Neural cell (in vitro differentiated cells): ENCODE measurements around the gene EPB42. TPM values are rescaled to one million over a fixed set of nuclear protein-coding genes. Genes with fewer than 3 reads are reported as not detected.
A peak's percentile ranks its signal among the peaks of the same experiment; 100 is the strongest.
"Not testable (repeated sequence)": the region's sequence is repeated elsewhere in the genome, so short reads cannot be mapped to it uniquely, and the experiment has no call there.

ENCODE experiments used
- H2AFZ ChIP-seq: fragments of 200-600, 300-800 bp; sonication (generic), shearing (Covaris generic); 2 replicates; pipeline ENCODE4 v1.6.0; 2014; ENCODE audit warnings: low read depth, mild to moderate bottlenecking, antibody characterized with exemption, low read length, moderate library complexity
- H3F3A ChIP-seq: fragments of 200-600 bp; shearing (Covaris generic); 2 replicates; pipeline ENCODE4 v1.6.1; 2016; ENCODE audit warnings: mild to moderate bottlenecking, moderate library complexity, mixed read lengths, antibody characterized with exemption, low read length; ENCODE audit not compliant: insufficient read depth, poor library complexity, severe bottlenecking
- H3K27ac ChIP-seq: fragments of 200-600, 300-800 bp; sonication (generic), shearing (Covaris generic); 2 replicates; pipeline ENCODE4 v1.5.1; 2014; ENCODE audit warnings: mild to moderate bottlenecking, low read length, moderate library complexity
- H3K27me3 ChIP-seq: fragments of 300-800, 200-600 bp; sonication (generic), shearing (Covaris generic); 2 replicates; pipeline ENCODE4 v1.6.0; 2014; ENCODE audit warnings: mild to moderate bottlenecking, low read depth, low read length, moderate library complexity; ENCODE audit not compliant: insufficient read depth
- H3K36me3 ChIP-seq: fragments of 300-800, 200-600 bp; sonication (generic), shearing (Covaris generic); 2 replicates; pipeline ENCODE4 v1.5.1; 2014; ENCODE audit warnings: mild to moderate bottlenecking, antibody characterized with exemption, low read length, moderate library complexity; ENCODE audit not compliant: insufficient read depth
- H3K4me2 ChIP-seq: fragments of 300-800, 200-600 bp; sonication (generic), shearing (Covaris generic); 2 replicates; pipeline ENCODE4 v1.6.0; 2014; ENCODE audit warnings: mild to moderate bottlenecking, low read length
- H3K4me3 ChIP-seq: fragments of 300-800, 200-600 bp; sonication (generic), shearing (Covaris generic); 2 replicates; pipeline ENCODE4 v1.5.1; 2014; ENCODE audit warnings: mild to moderate bottlenecking, low read length, moderate library complexity
- H3K79me2 ChIP-seq: fragments of 200-600 bp; shearing (Covaris generic); replicated peaks from 2 replicates; pipeline ENCODE4 v1.6.0; 2014; ENCODE audit warnings: mild to moderate bottlenecking, low read length, moderate library complexity; ENCODE audit not compliant: insufficient read depth
- H3K9ac ChIP-seq: fragments of 300-800, 200-600 bp; sonication (generic), shearing (Covaris generic); 2 replicates; pipeline ENCODE4 v1.6.1; 2016; ENCODE audit warnings: mild to moderate bottlenecking, low read length, mixed read lengths
- H3K9me2 ChIP-seq: fragments of 200-600 bp; shearing (Covaris generic); 2 replicates; pipeline ENCODE4 v1.6.1; 2016; ENCODE audit warnings: mild to moderate bottlenecking, low read length, mixed read lengths; ENCODE audit not compliant: insufficient read depth
- H3K9me3 ChIP-seq: fragments of 200-600, 300-800 bp; sonication (generic), shearing (Covaris generic); 2 replicates; pipeline ENCODE4 v1.6.1; 2016; ENCODE audit warnings: mild to moderate bottlenecking, mixed run types, low read length, moderate library complexity, mixed read lengths
- H4K20me1 ChIP-seq: fragments of 200-600 bp; shearing (Covaris generic); 2 replicates; pipeline ENCODE4 v1.6.1; 2016; ENCODE audit warnings: mild to moderate bottlenecking, mixed run types; ENCODE audit not compliant: insufficient read depth
- CTCF ChIP-seq: fragments of 450-650 bp; IDR thresholded peaks from 2 replicates; pipeline ENCODE4 v1.5.1; 2014; ENCODE audit warnings: antibody characterized with exemption, mild to moderate bottlenecking, moderate library complexity; ENCODE audit not compliant: poor library complexity, severe bottlenecking
- MXI1 ChIP-seq: fragments of 450-650 bp; conservative IDR thresholded peaks from 2 replicates; pipeline ENCODE4 v1.6.1; 2014; ENCODE audit warnings: antibody characterized with exemption, mild to moderate bottlenecking; ENCODE audit not compliant: poor library complexity, severe bottlenecking
- POLR2AphosphoS5 ChIP-seq: IDR thresholded peaks from 2 replicates; pipeline ENCODE4 v1.6.1; 2012
- RAD21 ChIP-seq: fragments of 450-650 bp; conservative IDR thresholded peaks from 2 replicates; pipeline ENCODE4 v1.6.1; 2014; ENCODE audit warnings: antibody characterized with exemption, mild to moderate bottlenecking, moderate library complexity
- REST ChIP-seq: IDR thresholded peaks from 2 replicates; pipeline ENCODE4 v1.6.1; 2012; ENCODE audit warnings: borderline replicate concordance
- TAF1 ChIP-seq: IDR thresholded peaks from 2 replicates; pipeline ENCODE4 v1.6.1; 2012; ENCODE audit warnings: low read depth
- polyA plus RNA-seq: library from polyadenylated mRNA; depleted of rRNA; stranded (reverse); fragments of >200 nt; gene quantifications from 2 replicates; pipeline ENCODE4 v1.2.3, GENCODE V29; 2014

EPB42 gene
- polyA plus RNA-seq, 1 donor from 2014 or later: not detected

- H3K36me3 ChIP-seq: no peaks in the 10 kb centered on the region
- no peak overlapping the region for H3K27ac ChIP-seq
- no peak overlapping the region for H3K4me2 ChIP-seq
- H3K9me2 ChIP-seq: no peaks in the 10 kb centered on the region
- H3K79me2 ChIP-seq: no peaks in the 10 kb centered on the region
- H3K9ac ChIP-seq: no peak overlapping the region
- no peaks in the 10 kb centered on the region for H4K20me1 ChIP-seq
- no peak overlapping the region for H3K4me3 ChIP-seq
- H3F3A ChIP-seq: no peaks in the 10 kb centered on the region
- no peaks in the 10 kb centered on the region for H3K27me3 ChIP-seq
- H3K9me3 ChIP-seq: no peaks in the 10 kb centered on the region
- TF ChIP-seq CTCF (peak; percentile 43), RAD21 (no peak)
- H2AFZ ChIP-seq: no peak overlapping the region
Observed at GRCh38 chr15:43204016-43204901, 16.6 kb downstream of the EPB42 start.

GRCh38 chr15:43199945-43200488 is 20.8 kb downstream of the EPB42 start:
- Histone ChIP-seq H3K27me3 (no peaks in the 10 kb centered on the region), H2AFZ (no peak overlapping the region), H3K9ac (no peak overlapping the region), H4K20me1 (no peaks in the 10 kb centered on the region), H3K4me2 (no peak overlapping the region), H3K9me2 (no peaks in the 10 kb centered on the region), H3K27ac (no peak overlapping the region), H3K4me3 (no peak overlapping the region), H3K36me3 (no peaks in the 10 kb centered on the region), H3K79me2 (no peaks in the 10 kb centered on the region), H3K9me3 (no peaks in the 10 kb centered on the region), H3F3A (no peaks in the 10 kb centered on the region)
- TF ChIP-seq REST (no peak), MXI1 (no peak), TAF1 (no peak), POLR2AphosphoS5 (no peak)

- Histone ChIP-seq H2AFZ (no peak overlapping the region), H3K9me3 (no peaks in the 10 kb centered on the region), H3K27me3 (no peaks in the 10 kb centered on the region), H3K9ac (no peak overlapping the region), H3K4me2 (no peak overlapping the region), H3F3A (no peaks in the 10 kb centered on the region), H3K27ac (no peak overlapping the region), H4K20me1 (no peaks in the 10 kb centered on the region), H3K79me2 (no peaks in the 10 kb centered on the region), H3K4me3 (no peak overlapping the region), H3K9me2 (no peaks in the 10 kb centered on the region), H3K36me3 (no peaks in the 10 kb centered on the region)
- no peak for TF ChIP-seq REST
Observed at GRCh38 chr15:43198992-43199391, 21.8 kb downstream of the EPB42 start.

GRCh38 chr15:43198556-43198955 is 22.3 kb downstream of the EPB42 start:
- H3K9me3 ChIP-seq, H3K9me2 ChIP-seq, H2AFZ ChIP-seq, H3K27me3 ChIP-seq, H3K4me3 ChIP-seq, H3K79me2 ChIP-seq, H3F3A ChIP-seq, H3K4me2 ChIP-seq, H4K20me1 ChIP-seq, H3K36me3 ChIP-seq, H3K27ac ChIP-seq, H3K9ac ChIP-seq: not testable (repeated sequence)
